ENCODE measurements around the gene EIPR1.

EIPR1 gene

DNA sequence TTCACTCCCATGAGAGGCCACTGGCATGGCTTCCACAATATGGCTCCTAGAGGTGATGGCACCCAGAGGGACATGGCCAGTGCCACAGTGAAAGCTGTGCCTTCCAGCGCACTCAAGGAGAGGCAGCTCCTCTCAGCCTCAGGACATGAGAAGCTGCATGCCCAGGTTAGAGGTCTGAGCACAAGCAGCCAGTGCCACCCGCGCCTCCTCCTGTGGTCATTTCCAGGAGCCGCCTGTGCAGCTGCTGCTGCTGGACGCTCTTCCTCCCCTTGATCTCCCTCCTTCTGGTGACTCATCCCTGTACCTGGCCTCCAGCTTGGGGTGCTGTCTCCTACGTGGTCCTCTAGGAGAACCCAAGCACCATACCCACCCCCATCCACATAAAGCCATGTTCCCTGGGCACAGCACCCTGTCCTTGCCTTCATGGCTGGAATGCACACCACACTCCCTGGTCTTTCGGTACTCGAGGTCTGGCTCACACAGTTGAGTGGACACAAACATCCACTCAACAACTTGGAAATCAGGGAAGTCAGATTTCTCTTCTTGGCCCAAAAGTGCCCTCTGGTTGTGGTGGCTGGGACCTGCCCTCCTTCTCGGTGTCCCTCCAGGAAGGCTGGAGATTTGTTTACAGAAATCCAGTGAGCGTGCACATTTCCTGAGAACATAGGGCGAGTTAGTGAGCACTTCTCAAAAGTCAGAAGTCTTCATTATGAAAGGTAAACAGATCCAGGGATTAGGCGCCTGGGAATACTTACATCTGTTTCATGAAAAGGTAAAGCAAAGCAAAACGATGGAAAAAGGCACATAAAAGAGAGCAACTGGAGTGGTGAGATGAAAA, 96.7 kb downstream of the EIPR1 start:
- no peaks in the 10 kb centered on the region for H3K4me1 ChIP-seq (ENCODE audit: control insufficient read depth, insufficient read depth, low read length)

DNA sequence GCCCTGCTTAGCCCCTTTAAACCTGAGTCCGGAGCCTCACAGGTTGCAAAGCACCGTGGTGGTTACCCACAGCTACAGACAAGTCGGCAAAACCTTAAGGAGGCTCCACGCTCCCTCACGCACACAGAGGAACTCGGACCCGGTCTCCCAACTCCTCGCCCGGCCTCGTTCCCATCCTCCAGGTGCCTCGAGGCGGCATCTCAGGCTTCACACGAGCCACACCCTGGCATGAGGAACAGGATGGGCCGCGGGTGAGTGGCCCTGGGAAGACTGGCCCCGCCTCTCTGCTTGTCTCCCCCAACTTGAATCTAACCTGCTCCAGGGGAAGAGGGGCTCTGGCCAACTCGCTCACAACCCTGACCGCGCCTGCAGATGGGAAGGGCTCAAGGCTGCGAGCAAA, 97.4 kb downstream of the EIPR1 start:
- Histone ChIP-seq H3K4me1 (ENCODE audit: control insufficient read depth, insufficient read depth, low read length) (no peaks in the 10 kb centered on the region), H3K4me3 (ENCODE audit: low read length) (no peak overlapping the region), H3K36me3 (ENCODE audit: control insufficient read depth, insufficient read depth, low read length) (no peaks in the 10 kb centered on the region), H3K27me3 (ENCODE audit: control insufficient read depth, insufficient read depth, low read length) (no peaks in the 10 kb centered on the region), H3K9me3 (ENCODE audit: control insufficient read depth, insufficient read depth, low read length) (no peaks in the 10 kb centered on the region), H3K27ac (ENCODE audit: low read length) (no peak overlapping the region)
- WGBS (ENCODE audit: insufficient coverage, insufficient read length): no CpG with 5 or more reads among the region's 20 CpGs
- DNase-seq (ENCODE audit: low read depth, low spot score): no peak

More for the DNA sequence above, 96.7 kb downstream of the EIPR1 start:
- Histone ChIP-seq H3K9me3 (ENCODE audit: control insufficient read depth, insufficient read depth, low read length) (no peaks in the 10 kb centered on the region), H3K36me3 (ENCODE audit: control insufficient read depth, insufficient read depth, low read length) (no peaks in the 10 kb centered on the region), H3K27me3 (ENCODE audit: control insufficient read depth, insufficient read depth, low read length) (no peaks in the 10 kb centered on the region), H3K4me3 (ENCODE audit: low read length) (no peak overlapping the region), H3K27ac (ENCODE audit: low read length) (no peak overlapping the region)
- no peak for DNase-seq (ENCODE audit: low read depth, low spot score)
- no CpG with 5 or more reads among the region's 13 CpGs for WGBS (ENCODE audit: insufficient coverage, insufficient read length)

GRCh38 chr2:3279236-3279960, 98.2 kb downstream of the EIPR1 start:
- Histone ChIP-seq H3K9me3 (ENCODE audit: control insufficient read depth, insufficient read depth, low read length) (no peaks in the 10 kb centered on the region), H3K4me3 (ENCODE audit: low read length) (no peak overlapping the region), H3K27ac (ENCODE audit: low read length) (no peak overlapping the region), H3K36me3 (ENCODE audit: control insufficient read depth, insufficient read depth, low read length) (no peaks in the 10 kb centered on the region), H3K27me3 (ENCODE audit: control insufficient read depth, insufficient read depth, low read length) (no peaks in the 10 kb centered on the region), H3K4me1 (ENCODE audit: control insufficient read depth, insufficient read depth, low read length) (no peaks in the 10 kb centered on the region)
- DNase-seq (ENCODE audit: low read depth, low spot score): no peak
- WGBS (ENCODE audit: insufficient coverage, insufficient read length): no CpG with 5 or more reads among the region's 17 CpGs

GRCh38 chr2:3278521-3279218, 98.9 kb downstream of the EIPR1 start:
- Histone ChIP-seq H3K27ac (ENCODE audit: low read length) (no peak overlapping the region), H3K4me3 (ENCODE audit: low read length) (no peak overlapping the region), H3K4me1 (ENCODE audit: control insufficient read depth, insufficient read depth, low read length) (no peaks in the 10 kb centered on the region), H3K36me3 (ENCODE audit: control insufficient read depth, insufficient read depth, low read length) (no peaks in the 10 kb centered on the region), H3K27me3 (ENCODE audit: control insufficient read depth, insufficient read depth, low read length) (no peaks in the 10 kb centered on the region), H3K9me3 (ENCODE audit: control insufficient read depth, insufficient read depth, low read length) (no peaks in the 10 kb centered on the region)
- 100% methylated on average over 2 of the region's 14 CpGs for WGBS (ENCODE audit: insufficient coverage, insufficient read length)
- no peak for DNase-seq (ENCODE audit: low read depth, low spot score)

GRCh38 chr2:3277748-3278520, 99.7 kb downstream of the EIPR1 start:
- no CpG with 5 or more reads among the region's 16 CpGs for WGBS (ENCODE audit: insufficient coverage, insufficient read length)

GRCh38 chr2:3277050-3277747, 100.4 kb downstream of the EIPR1 start:
- no CpG with 5 or more reads among the region's 25 CpGs for WGBS (ENCODE audit: insufficient coverage, insufficient read length)
- H3K4me1 ChIP-seq (ENCODE audit: control insufficient read depth, insufficient read depth, low read length): no peaks in the 10 kb centered on the region
- no peak for DNase-seq (ENCODE audit: low read depth, low spot score)
- no peaks in the 10 kb centered on the region for H3K27me3 ChIP-seq (ENCODE audit: control insufficient read depth, insufficient read depth, low read length)
- no peaks in the 10 kb centered on the region for H3K9me3 ChIP-seq (ENCODE audit: control insufficient read depth, insufficient read depth, low read length)
- no peaks in the 10 kb centered on the region for H3K36me3 ChIP-seq (ENCODE audit: control insufficient read depth, insufficient read depth, low read length)
- H3K4me3 ChIP-seq (ENCODE audit: low read length): no peak overlapping the region
- no peak overlapping the region for H3K27ac ChIP-seq (ENCODE audit: low read length)

More at GRCh38 chr2:3277748-3278520, 99.7 kb downstream of the EIPR1 start:
- Histone ChIP-seq H3K4me3 (ENCODE audit: low read length) (no peak overlapping the region), H3K9me3 (ENCODE audit: control insufficient read depth, insufficient read depth, low read length) (no peaks in the 10 kb centered on the region), H3K27me3 (ENCODE audit: control insufficient read depth, insufficient read depth, low read length) (no peaks in the 10 kb centered on the region), H3K36me3 (ENCODE audit: control insufficient read depth, insufficient read depth, low read length) (no peaks in the 10 kb centered on the region), H3K4me1 (ENCODE audit: control insufficient read depth, insufficient read depth, low read length) (no peaks in the 10 kb centered on the region), H3K27ac (ENCODE audit: low read length) (no peak overlapping the region)
- no peak for DNase-seq (ENCODE audit: low read depth, low spot score)

DNA sequence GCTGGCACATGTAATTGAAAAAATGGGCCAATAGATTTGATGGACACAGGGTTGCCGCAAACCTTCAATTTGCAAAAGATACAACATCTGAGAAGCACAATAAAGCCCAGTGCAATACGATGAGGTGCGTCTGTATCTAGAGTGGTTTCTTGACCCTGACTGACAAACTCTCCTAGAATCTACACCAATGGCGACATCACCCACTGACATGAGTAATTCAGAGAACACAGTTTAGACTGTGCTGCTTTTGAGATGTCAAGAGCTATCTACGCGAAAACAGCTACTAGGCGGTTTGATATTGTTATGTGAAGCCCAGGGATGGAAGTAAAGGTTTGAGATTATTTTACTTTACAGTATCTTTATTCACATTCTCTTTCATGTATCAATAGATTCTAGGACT, 104.9 kb downstream of the EIPR1 start:
- WGBS (ENCODE audit: insufficient coverage, insufficient read length): no CpG with 5 or more reads among the region's 7 CpGs
- no peaks in the 10 kb centered on the region for H3K9me3 ChIP-seq (ENCODE audit: control insufficient read depth, insufficient read depth, low read length)
- no peak overlapping the region for H3K27ac ChIP-seq (ENCODE audit: low read length)
- H3K4me1 ChIP-seq (ENCODE audit: control insufficient read depth, insufficient read depth, low read length): no peaks in the 10 kb centered on the region
- H3K4me3 ChIP-seq (ENCODE audit: low read length): no peak overlapping the region
- no peaks in the 10 kb centered on the region for H3K27me3 ChIP-seq (ENCODE audit: control insufficient read depth, insufficient read depth, low read length)
- no peak for DNase-seq (ENCODE audit: low read depth, low spot score)
- H3K36me3 ChIP-seq (ENCODE audit: control insufficient read depth, insufficient read depth, low read length): no peaks in the 10 kb centered on the region

GRCh38 chr2:3270095-3270478, 107.5 kb downstream of the EIPR1 start:
- no peak for DNase-seq (ENCODE audit: low read depth, low spot score)
- Histone ChIP-seq H3K36me3 (ENCODE audit: control insufficient read depth, insufficient read depth, low read length) (no peaks in the 10 kb centered on the region), H3K4me3 (ENCODE audit: low read length) (no peak overlapping the region), H3K4me1 (ENCODE audit: control insufficient read depth, insufficient read depth, low read length) (peaks cover 6% of the 10 kb centered on the region), H3K27me3 (ENCODE audit: control insufficient read depth, insufficient read depth, low read length) (no peaks in the 10 kb centered on the region), H3K9me3 (ENCODE audit: control insufficient read depth, insufficient read depth, low read length) (no peaks in the 10 kb centered on the region), H3K27ac (ENCODE audit: low read length) (no peak overlapping the region)
- no CpG with 5 or more reads among the region's 8 CpGs for WGBS (ENCODE audit: insufficient coverage, insufficient read length)

- Histone ChIP-seq H3K4me1 (ENCODE audit: control insufficient read depth, insufficient read depth, low read length) (peaks cover 6% of the 10 kb centered on the region), H3K36me3 (ENCODE audit: control insufficient read depth, insufficient read depth, low read length) (no peaks in the 10 kb centered on the region), H3K4me3 (ENCODE audit: low read length) (no peak overlapping the region), H3K27me3 (ENCODE audit: control insufficient read depth, insufficient read depth, low read length) (no peaks in the 10 kb centered on the region), H3K9me3 (ENCODE audit: control insufficient read depth, insufficient read depth, low read length) (no peaks in the 10 kb centered on the region), H3K27ac (ENCODE audit: low read length) (no peak overlapping the region)
- no peak for DNase-seq (ENCODE audit: low read depth, low spot score)
- over 99% methylated on average over 17 of the region's 22 CpGs for WGBS (ENCODE audit: insufficient coverage, insufficient read length)
These were observed 108.1 kb downstream of the EIPR1 start for GRCh38 chr2:3269425-3270094.
